HuH-7 (cell line): ENCODE results near the gene C6orf141.
"Not testable (repeated sequence)": the region's sequence is repeated elsewhere in the genome, so short reads cannot be mapped to it uniquely, and the experiment has no call there.

Experiments used
- DNase-seq: peaks from one replicate; pipeline ENCODE4 v3.0.0; 2011; ENCODE audit warnings: low spot score

C6orf141 gene

DNA sequence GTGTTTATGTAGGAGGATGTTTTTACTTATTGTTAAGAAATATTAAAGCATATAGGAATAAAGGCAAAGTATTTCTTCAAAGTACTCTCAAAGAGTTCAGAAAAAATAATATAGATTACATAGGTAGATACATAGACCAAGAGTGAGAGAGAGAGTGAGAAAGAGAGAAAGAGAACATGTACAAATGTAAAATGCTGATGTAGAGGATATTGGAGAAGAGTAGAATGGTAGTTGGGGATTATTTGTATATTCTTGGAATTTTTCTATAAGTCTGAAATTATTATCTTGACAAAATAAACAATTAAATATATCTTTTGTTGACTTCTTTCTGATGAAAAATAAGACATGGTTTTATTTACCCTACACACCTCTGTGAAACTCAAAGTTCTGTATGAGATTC is 29.2 kb downstream of the C6orf141 start:
- DNase-seq: no peak

DNA sequence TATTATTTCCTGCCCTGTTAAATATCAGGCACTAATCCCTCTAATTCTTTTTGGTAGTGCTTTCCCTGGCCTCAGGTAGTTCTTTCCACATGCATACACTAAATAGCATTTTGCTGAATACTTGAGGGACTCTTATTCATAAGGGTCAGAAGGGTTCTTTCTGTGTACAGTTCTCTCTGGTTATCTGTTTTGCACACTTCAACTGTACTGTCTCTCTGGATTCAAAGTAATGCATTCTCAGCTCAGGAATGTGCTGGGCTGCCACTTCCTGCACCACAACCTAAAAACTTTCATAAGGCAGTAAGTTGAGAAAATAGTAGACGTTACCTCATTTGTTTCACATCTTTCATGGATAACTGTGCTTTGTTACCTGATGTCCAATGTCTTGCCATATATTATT is 32.1 kb downstream of the C6orf141 start:
- no peak for DNase-seq

- DNase-seq: not testable (repeated sequence)
Observed at GRCh38 chr6:49587262-49587661, 36.8 kb downstream of the C6orf141 start.
